GM21717 (cell line): ENCODE data around the gene TGM6.

Experiments
- ATAC-seq: cut with Tn5 transposase; IDR thresholded peaks from one replicate; pipeline ENCODE4 v1.9.1; 2021; ENCODE audit warnings: mild to moderate bottlenecking, moderate library complexity; ENCODE audit not compliant: unreplicated experiment

TGM6 gene

GRCh38 chr20:2380601-2381000 lies at the start of gene TGM6:
TGM6 (plus strand) TSS chr20:2380901; CDS start chr20:2380969, 68 bp downstream.
- no peak for ATAC-seq

GRCh38 chr20:2331106-2331505 lies 49.6 kb upstream of the TGM6 start:
- ATAC-seq = no peak

GRCh38 chr20:2331901-2332565 lies 48.7 kb upstream of the TGM6 start:
- no peak for ATAC-seq

- ATAC-seq = no peak
Observed at GRCh38 chr20:2332711-2333110, 48.0 kb upstream of the TGM6 start.

GRCh38 chr20:2333821-2334220 lies 46.9 kb upstream of the TGM6 start:
- no peak for ATAC-seq

GRCh38 chr20:2335096-2335870 lies 45.4 kb upstream of the TGM6 start:
- no peak for ATAC-seq

GRCh38 chr20:2336471-2336870 lies 44.2 kb upstream of the TGM6 start:
- no peak for ATAC-seq

GRCh38 chr20:2337142-2337541 lies 43.6 kb upstream of the TGM6 start:
- ATAC-seq = no peak

- ATAC-seq = no peak
Observed at GRCh38 chr20:2338411-2339066, 42.2 kb upstream of the TGM6 start.

GRCh38 chr20:2340136-2340535 lies 40.6 kb upstream of the TGM6 start:
- no peak for ATAC-seq

- no peak for ATAC-seq
Observed at GRCh38 chr20:2340823-2341222, 39.9 kb upstream of the TGM6 start.

GRCh38 chr20:2341336-2341735 lies 39.4 kb upstream of the TGM6 start:
- ATAC-seq = no peak

- ATAC-seq = no peak
Observed at GRCh38 chr20:2342243-2342642, 38.5 kb upstream of the TGM6 start.

GRCh38 chr20:2346188-2346587 lies 34.5 kb upstream of the TGM6 start:
- no peak for ATAC-seq

- ATAC-seq = no peak
Observed at GRCh38 chr20:2348336-2348735, 32.4 kb upstream of the TGM6 start.

GRCh38 chr20:2349801-2350200 lies 30.9 kb upstream of the TGM6 start:
- no peak for ATAC-seq

- ATAC-seq = no peak
Observed at GRCh38 chr20:2350606-2351005, 30.1 kb upstream of the TGM6 start.

GRCh38 chr20:2353231-2353630 lies 27.5 kb upstream of the TGM6 start:
- ATAC-seq = no peak

GRCh38 chr20:2357114-2357513 lies 23.6 kb upstream of the TGM6 start:
- ATAC-seq = no peak

GRCh38 chr20:2358006-2358405 lies 22.7 kb upstream of the TGM6 start:
- ATAC-seq = no peak

- ATAC-seq = no peak
Observed at GRCh38 chr20:2361035-2361593, 19.6 kb upstream of the TGM6 start.

- ATAC-seq = no peak
Observed at GRCh38 chr20:2363187-2363586, 17.5 kb upstream of the TGM6 start.
